D721Med (cell line): ENCODE results near the gene SMKR1.
A peak's percentile ranks its signal among the peaks of the same experiment; 100 is the strongest.

ENCODE experiments used
- DNase-seq: peaks from one replicate; pipeline ENCODE4 v3.0.0; 2011; ENCODE audit warnings: low spot score; ENCODE audit not compliant: insufficient read length
- FAIRE-seq: peaks from 2 replicates; lab custom pipeline; 2011; peaks lifted over from hg19 to GRCh38; lab: Jason Lieb, UNC
- TF ChIP-seq, protein P1 (sequence below): IDR thresholded peaks from 2 replicates; pipeline ENCODE4 v1.5.1; 2012; ENCODE audit warnings: mild to moderate bottlenecking, control low read depth; ENCODE audit not compliant: insufficient read depth; ENCODE audit errors: missing control alignments

SMKR1 gene

GRCh38 chr7:129501760-129502707 is at the start of gene SMKR1:
Gene SMKR1 (plus strand): TSS chr7:129502531. CDS start chr7:129502825, 294 bp downstream.
- DNase-seq (peak; percentile 94), FAIRE-seq (no peak)
- TF ChIP-seq, protein P1, sequence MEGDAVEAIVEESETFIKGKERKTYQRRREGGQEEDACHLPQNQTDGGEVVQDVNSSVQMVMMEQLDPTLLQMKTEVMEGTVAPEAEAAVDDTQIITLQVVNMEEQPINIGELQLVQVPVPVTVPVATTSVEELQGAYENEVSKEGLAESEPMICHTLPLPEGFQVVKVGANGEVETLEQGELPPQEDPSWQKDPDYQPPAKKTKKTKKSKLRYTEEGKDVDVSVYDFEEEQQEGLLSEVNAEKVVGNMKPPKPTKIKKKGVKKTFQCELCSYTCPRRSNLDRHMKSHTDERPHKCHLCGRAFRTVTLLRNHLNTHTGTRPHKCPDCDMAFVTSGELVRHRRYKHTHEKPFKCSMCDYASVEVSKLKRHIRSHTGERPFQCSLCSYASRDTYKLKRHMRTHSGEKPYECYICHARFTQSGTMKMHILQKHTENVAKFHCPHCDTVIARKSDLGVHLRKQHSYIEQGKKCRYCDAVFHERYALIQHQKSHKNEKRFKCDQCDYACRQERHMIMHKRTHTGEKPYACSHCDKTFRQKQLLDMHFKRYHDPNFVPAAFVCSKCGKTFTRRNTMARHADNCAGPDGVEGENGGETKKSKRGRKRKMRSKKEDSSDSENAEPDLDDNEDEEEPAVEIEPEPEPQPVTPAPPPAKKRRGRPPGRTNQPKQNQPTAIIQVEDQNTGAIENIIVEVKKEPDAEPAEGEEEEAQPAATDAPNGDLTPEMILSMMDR, result no peak

GRCh38 chr7:129452589-129453231 is 49.6 kb upstream of the SMKR1 start:
- no peak for DNase-seq
- TF ChIP-seq, protein P1, result no peak
- FAIRE-seq, result no peak

GRCh38 chr7:129453510-129454248 is 48.7 kb upstream of the SMKR1 start:
- FAIRE-seq (no peak), DNase-seq (no peak)
- TF ChIP-seq, protein P1, result no peak

GRCh38 chr7:129454249-129454551 is 48.1 kb upstream of the SMKR1 start:
- DNase-seq (no peak), FAIRE-seq (no peak)
- TF ChIP-seq, protein P1, result no peak

DNA sequence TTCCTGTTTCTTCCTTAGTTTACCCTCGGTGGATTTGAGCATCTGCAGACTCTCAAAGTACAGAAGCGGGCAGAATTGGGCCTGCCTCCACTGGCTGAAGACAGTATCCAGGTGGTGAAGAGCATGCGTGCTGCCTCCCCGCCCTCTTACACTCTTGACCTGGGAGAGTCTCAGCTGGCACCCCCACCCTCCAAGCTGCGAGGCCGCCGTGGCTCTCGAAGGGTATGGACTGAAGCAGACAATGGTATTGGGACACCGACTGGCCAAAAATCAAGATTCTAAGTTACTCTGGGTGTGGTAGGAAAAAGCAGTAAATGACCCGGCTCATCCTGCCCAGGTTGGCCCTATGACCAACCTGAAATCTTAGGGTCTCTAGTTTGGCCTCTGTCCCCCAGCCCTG is 45.9 kb upstream of the SMKR1 start:
- DNase-seq (no peak), FAIRE-seq (no peak)
- TF ChIP-seq, protein P1, result no peak

- FAIRE-seq (no peak), DNase-seq (no peak)
- TF ChIP-seq, protein P1, result no peak
Measured at GRCh38 chr7:129457101-129457500, 45.2 kb upstream of the SMKR1 start.
